Esophagus muscularis mucosa (tissue), 4 donors: ENCODE data around the gene RPS6KA2. TPM values are rescaled to one million over a fixed set of nuclear protein-coding genes. Genes with fewer than 3 reads are reported as not detected.

Experiments
- DNase-seq: peaks from one replicate; pipeline ENCODE4 v3.0.0-alpha.2; 2017; ENCODE audit errors: extremely low spot score
- H3K27ac ChIP-seq, 4 donors: fragments of 200-600 bp; sonication (generic); replicated peaks in 1 of 4; 1 replicate in 3 of 4; 2 replicates in 1 of 4; pipeline ENCODE4 v1.5.1; 2016 to 2019; ENCODE audit warnings: mild to moderate bottlenecking in 1 of 4
- H3K27me3 ChIP-seq, 4 donors: fragments of 200-600 bp; sonication (generic); one replicate each; pipeline versions ENCODE4 v1.5.1 to v1.6.0; 2016 to 2019
- H3K36me3 ChIP-seq, 4 donors: fragments of 200-600 bp; sonication (generic); one replicate each; pipeline ENCODE4 v1.5.1; 2016 to 2019
- H3K4me1 ChIP-seq, 4 donors: fragments of 200-600 bp; sonication (generic); one replicate each; pipeline ENCODE4 v1.5.1; 2016 to 2019
- H3K4me3 ChIP-seq, 4 donors: fragments of 200-600 bp; sonication (generic); 1 replicate in 2 of 4; 2 replicates in 2 of 4; pipeline ENCODE4 v1.5.1; 2016 to 2019; ENCODE audit warnings: mild to moderate bottlenecking in 4 of 4, moderate library complexity in 1 of 4
- H3K9me3 ChIP-seq, 4 donors: fragments of 200-600 bp; sonication (generic); 1 replicate in 3 of 4; 2 replicates in 1 of 4; pipeline ENCODE4 v1.5.1; 2016 to 2019
- CTCF ChIP-seq, 3 experiments: fragments of 200-600 bp in 2 of 3; fragments of 450-650 bp in 1 of 3; sonication (generic) in 2 of 3; IDR thresholded peaks; one replicate each; pipeline ENCODE4 v1.5.1; 2017 to 2019; ENCODE audit warnings: antibody characterized with exemption in 3 of 3, mild to moderate bottlenecking in 2 of 3, moderate library complexity in 1 of 3
- EP300 ChIP-seq: sonication (generic); formaldehyde crosslinking; IDR thresholded peaks from one replicate; pipeline ENCODE4 v1.6.1; 2017; ENCODE audit warnings: antibody characterized with exemption
- POLR2A ChIP-seq: fragments of 450-650 bp; IDR thresholded peaks from one replicate; pipeline ENCODE4 v1.6.1; 2017; ENCODE audit warnings: antibody characterized with exemption, moderate library complexity, mild to moderate bottlenecking, low read depth
- POLR2AphosphoS5 ChIP-seq, 2 donors: sonication (generic); formaldehyde crosslinking; IDR thresholded peaks; one replicate each; pipeline ENCODE4 v1.6.1; 2017; ENCODE audit warnings: antibody characterized with exemption in 2 of 2
- WGBS: methylation state at CpG from one replicate; pipeline ENCODE4 v1.1.5; 2018; 5-methylcytosine and 5-hydroxymethylcytosine counted together
- intact Hi-C: fragments of 100-400 bp; cut with DNase I; formaldehyde crosslinking; loops from one replicate; pipeline ENCODE4 v1.15.1; 2023
- total RNA-seq, 4 donors: library from RNA; depleted of rRNA; stranded (reverse); fragments of >200 nt; gene quantifications; one replicate each; pipeline versions ENCODE4 v1.1.0 to v1.2.1, GENCODE V29; 2016

Gene RPS6KA2
- total RNA-seq, 4 donors from 2014 or later = 83.9 to 126 (median 112) TPM

GRCh38 chr6:166589786-166590574 is 37.1 kb downstream of the RPS6KA2 start:
- no peaks in the 10 kb centered on the region for H3K36me3 ChIP-seq
- no peak for DNase-seq
- 84% methylated on average over 8 of the region's 8 CpGs for WGBS
- no peaks in the 10 kb centered on the region for H3K27me3 ChIP-seq
- no peaks in the 10 kb centered on the region for H3K9me3 ChIP-seq
- H3K4me1 ChIP-seq = peaks cover 18 to 45% (median 37%) of the 10 kb centered on the region in 4 donors
- intact Hi-C loops = no loop called here
- TF ChIP-seq POLR2AphosphoS5 (IDR thresholded peaks at IDR 0.05) (no peak), POLR2A (no peak), CTCF (IDR thresholded peaks at IDR 0.05) (no peak), EP300 (no peak)
- no peak overlapping the region for H3K4me3 ChIP-seq
- H3K27ac ChIP-seq = no peak overlapping the region

- no peaks in the 10 kb centered on the region for H3K27me3 ChIP-seq
- no peak overlapping the region for H3K4me3 ChIP-seq
- H3K36me3 ChIP-seq = no peaks in the 10 kb centered on the region
- intact Hi-C loops = no loop called here
- no peaks in the 10 kb centered on the region for H3K9me3 ChIP-seq
- no peak for DNase-seq
- H3K4me1 ChIP-seq = peaks cover 18 to 48% (median 38%) of the 10 kb centered on the region in 4 donors
- no peak for TF ChIP-seq CTCF (IDR thresholded peaks at IDR 0.05)
- no peak for TF ChIP-seq POLR2AphosphoS5 (IDR thresholded peaks at IDR 0.05)
- no peak for TF ChIP-seq POLR2A
- TF ChIP-seq EP300 = no peak
- WGBS = 62% methylated on average over 4 of the region's 4 CpGs
- peak overlapping the region in 2 of 4 donors; percentile 0 to 37 for H3K27ac ChIP-seq
These were observed 37.7 kb downstream of the RPS6KA2 start for GRCh38 chr6:166589337-166589731.

- no peak for DNase-seq
- Histone ChIP-seq H3K4me1 (peaks cover 21 to 53% (median 43%) of the 10 kb centered on the region in 4 donors), H3K36me3 (no peaks in the 10 kb centered on the region), H3K27ac (peak overlapping the region in 2 of 4 donors; percentile 0 to 37), H3K4me3 (no peak overlapping the region), H3K27me3 (no peaks in the 10 kb centered on the region), H3K9me3 (no peaks in the 10 kb centered on the region)
- intact Hi-C loops = no loop called here
- WGBS = 43% methylated on average over 8 of the region's 11 CpGs
- TF ChIP-seq EP300 (no peak), POLR2AphosphoS5 (IDR thresholded peaks at IDR 0.05) (no peak), POLR2A (no peak), CTCF (IDR thresholded peaks at IDR 0.05) (no peak)
These were observed 38.2 kb downstream of the RPS6KA2 start for GRCh38 chr6:166588691-166589336.

- 77% methylated on average over 10 of the region's 10 CpGs for WGBS
These were observed 39.2 kb downstream of the RPS6KA2 start for GRCh38 chr6:166587631-166588413.

More at GRCh38 chr6:166587631-166588413, 39.2 kb downstream of the RPS6KA2 start:
- Histone ChIP-seq H3K4me1 (peaks cover 21 to 57% (median 45%) of the 10 kb centered on the region in 4 donors), H3K9me3 (no peaks in the 10 kb centered on the region), H3K27me3 (no peaks in the 10 kb centered on the region), H3K4me3 (no peak overlapping the region), H3K36me3 (no peaks in the 10 kb centered on the region), H3K27ac (no peak overlapping the region)
- DNase-seq = no peak
- no peak for TF ChIP-seq POLR2AphosphoS5 (IDR thresholded peaks at IDR 0.05)
- no peak for TF ChIP-seq EP300
- no peak for TF ChIP-seq CTCF (IDR thresholded peaks at IDR 0.05)
- intact Hi-C loops = no loop called here
